Measurements from ENCODE around the gene HIKESHI. TPM values are rescaled to one million over a fixed set of nuclear protein-coding genes. Genes with fewer than 3 reads are reported as not detected.

HIKESHI gene
- total and polyA plus RNA-seq, 2 of the 13 experiments (the other 11 are each of a cell fraction or from before 2014, with no cell fraction given), result 67.8 to 74.8 TPM

GRCh38 chr11:86369668-86370067, 67.6 kb downstream of the HIKESHI start:
- no peak overlapping the region for H3K4me3 ChIP-seq (replicated peaks in 1 of 3; ENCODE audit: insufficient read depth in 1 of 3, low read depth in 2 of 3, low read length in 3 of 3)

GRCh38 chr11:86370171-86370570, 68.1 kb downstream of the HIKESHI start:
- no peak overlapping the region for H3K4me2 ChIP-seq (ENCODE audit: low read depth, low read length)
- no peak overlapping the region for H3K27ac ChIP-seq (ENCODE audit: extremely low read length, insufficient read depth, low read length)
- TF ChIP-seq ZNF530 (CRISPR knock-in tag; IDR thresholded peaks at IDR 0.05; ENCODE audit: low read depth), result no peak
- no peak for TF ChIP-seq ZFP41 (CRISPR knock-in tag; IDR thresholded peaks at IDR 0.05; ENCODE audit: borderline replicate concordance)
- TF ChIP-seq SIX1 (CRISPR knock-in tag; IDR thresholded peaks at IDR 0.05; ENCODE audit: borderline replicate concordance), result no peak
- no peak for DNase-seq (ENCODE audit: low spot score)
- no TSS peak for BruUV-seq (replicated peaks)
- H3K9me3 ChIP-seq (ENCODE audit: low read length), result no peaks in the 10 kb centered on the region
- no peak for ATAC-seq
- no peaks in the 10 kb centered on the region for H3K4me1 ChIP-seq (ENCODE audit: insufficient read depth, low read length)
- POLR2A ChIA-PET, result no interaction called here
- H3K27me3 ChIP-seq (ENCODE audit: control insufficient read depth in 1 of 2, insufficient read depth in 2 of 2, low read length in 2 of 2), result no peaks in the 10 kb centered on the region
- H3K79me2 ChIP-seq (ENCODE audit: insufficient read depth, low read length), result no peaks in the 10 kb centered on the region
- no peak overlapping the region for H3K4me3 ChIP-seq (replicated peaks in 1 of 3; ENCODE audit: insufficient read depth in 1 of 3, low read depth in 2 of 3, low read length in 3 of 3)
- no peaks in the 10 kb centered on the region for H4K20me1 ChIP-seq (ENCODE audit: insufficient read depth, low read length)
- no peaks in the 10 kb centered on the region for H3K36me3 ChIP-seq (replicated peaks in 1 of 2; ENCODE audit: control insufficient read depth in 1 of 2, insufficient read depth in 2 of 2, low read length in 2 of 2)
- in situ Hi-C loops (cut with HindIII; ENCODE audit: extremely low pct_ligation_motif_present, low pct_unique_long_range_greater_than_20kb) (loop anchor here (25.0 kb wide), 1 partner anchor 442 kb away; the partner anchor contains the start of gene PRSS23), intact Hi-C loops (cut with micrococcal nuclease; ENCODE audit: unreplicated experiment) (no loop called here)
- no peak overlapping the region for H2AFZ ChIP-seq (ENCODE audit: low read length)
- no peak for FAIRE-seq
- WGBS (ENCODE audit: low lambda C conversion rate), result 34% methylated on average over 4 of the region's 4 CpGs
- CTCF ChIA-PET (ENCODE audit: low intra/inter-chr PET ratio, low total read pairs), result no interaction called here
- H3K9ac ChIP-seq (ENCODE audit: insufficient read depth, low read depth, low read length), result no peak overlapping the region

More at GRCh38 chr11:86369668-86370067, 67.6 kb downstream of the HIKESHI start:
- Histone ChIP-seq H2AFZ (ENCODE audit: low read length) (no peak overlapping the region), H3K4me1 (ENCODE audit: insufficient read depth, low read length) (no peaks in the 10 kb centered on the region), H3K27ac (ENCODE audit: extremely low read length, insufficient read depth, low read length) (no peak overlapping the region), H3K4me2 (ENCODE audit: low read depth, low read length) (no peak overlapping the region), H4K20me1 (ENCODE audit: insufficient read depth, low read length) (no peaks in the 10 kb centered on the region), H3K27me3 (ENCODE audit: control insufficient read depth in 1 of 2, insufficient read depth in 2 of 2, low read length in 2 of 2) (no peaks in the 10 kb centered on the region), H3K9me3 (ENCODE audit: low read length) (no peaks in the 10 kb centered on the region), H3K36me3 (replicated peaks in 1 of 2; ENCODE audit: control insufficient read depth in 1 of 2, insufficient read depth in 2 of 2, low read length in 2 of 2) (no peaks in the 10 kb centered on the region), H3K79me2 (ENCODE audit: insufficient read depth, low read length) (no peaks in the 10 kb centered on the region), H3K9ac (ENCODE audit: insufficient read depth, low read depth, low read length) (no peak overlapping the region)
- BruUV-seq (replicated peaks), result no TSS peak
- 23% methylated on average over 7 of the region's 7 CpGs for WGBS (ENCODE audit: low lambda C conversion rate)
- ATAC-seq (no peak), DNase-seq (ENCODE audit: low spot score) (no peak), FAIRE-seq (no peak)
- intact Hi-C loops (cut with micrococcal nuclease; ENCODE audit: unreplicated experiment) (no loop called here), in situ Hi-C loops (cut with HindIII; ENCODE audit: extremely low pct_ligation_motif_present, low pct_unique_long_range_greater_than_20kb) (loop anchor here (25.0 kb wide), 1 partner anchor 443 kb away; the partner anchor contains the start of gene PRSS23)
- ChIA-PET POLR2A (no interaction called here), CTCF (ENCODE audit: low intra/inter-chr PET ratio, low total read pairs) (no interaction called here)
- no peak for TF ChIP-seq GTF2F1 (IDR thresholded peaks at IDR 0.05; ENCODE audit: low read length)
- no peak for TF ChIP-seq ZNF274 (CRISPR knock-in tag; IDR thresholded peaks at IDR 0.05)
- TF ChIP-seq CEBPB (IDR thresholded peaks at IDR 0.05; ENCODE audit: borderline replicate concordance, low read depth, low read length), result 0 out of 2 replicates have a peak, but pooled peaks have one; percentile 38
- no peak for TF ChIP-seq POLR2AphosphoS5 (IDR thresholded peaks at IDR 0.05; ENCODE audit: low read depth, low read length)
- TF ChIP-seq SRSF9 (IDR thresholded peaks at IDR 0.05; ENCODE audit: borderline replicate concordance, insufficient read depth, low read depth, low read length, poor library complexity, severe bottlenecking), result no peak

All from HepG2 (cell line).